GM12878 (cell line): ENCODE results near the gene TDRD3. TPM values are rescaled to one million over a fixed set of nuclear protein-coding genes. Genes with fewer than 3 reads are reported as not detected.

Experiments
- ATAC-seq: fragments of 200-7000 bp; cut with Tn5 transposase; 3 replicates; pipeline ENCODE4 v1.9.1; 2020; ENCODE audit warnings: mild to moderate bottlenecking, moderate library complexity
- BruUV-seq: library from RNA; stranded (reverse); fragments of 400-500 nt; replicated peaks from 2 replicates; lab custom pipeline; 2021; lab: Mats Ljungman, UMichigan
- CTCF ChIA-PET: fragments of 300-600 bp; sonication (Branson Sonifier 250); formaldehyde crosslinking; extraction: SDS; loops from one replicate; lab custom pipeline; 2021; ENCODE audit warnings: inconsistent platforms; lab: Yijun Ruan, JAX
- POLR2A ChIA-PET: fragments of 350-600 bp; formaldehyde crosslinking; extraction: SDS; loops from one replicate; lab custom pipeline; 2021; ENCODE audit warnings: inconsistent platforms; lab: Charles Lee
- RAD21 ChIA-PET: fragments of 300-600 bp; sonication (Branson Sonifier 250); formaldehyde crosslinking; loops from one replicate; lab custom pipeline; 2023; ENCODE audit warnings: antibody characterized with exemption; ENCODE audit not compliant: unreplicated experiment; lab: Charles Lee
- SMC1A ChIA-PET: fragments of 300-600 bp; sonication (Branson Sonifier 250); formaldehyde crosslinking; loops from one replicate; lab custom pipeline; 2023; ENCODE audit not compliant: unreplicated experiment, uncharacterized antibody; lab: Charles Lee
- DNase-seq: peaks from one replicate; pipeline ENCODE4 v3.0.0-alpha.2; 2011; ENCODE audit warnings: low read depth, low spot score
- FAIRE-seq: peaks from 3 replicates; lab custom pipeline; 2011; peaks lifted over from hg19 to GRCh38; lab: Jason Lieb, UNC
- H2AFZ ChIP-seq: 2 replicates; pipeline ENCODE4 v1.6.0; 2011; ENCODE audit warnings: low read depth, low read length, control low read depth; ENCODE audit not compliant: control insufficient read depth
- H3K27ac ChIP-seq: 2 replicates; pipeline ENCODE4 v1.5.1; 2011; ENCODE audit warnings: control low read depth; ENCODE audit not compliant: control insufficient read depth, insufficient read depth
- H3K27me3 ChIP-seq, 2 experiments: replicated peaks in 1 of 2; 2 replicates each; pipeline versions ENCODE4 v1.6.0 to v1.6.1; 2011; ENCODE audit warnings: low read length in 1 of 2; ENCODE audit not compliant: control insufficient read depth in 2 of 2, insufficient read depth in 2 of 2
- H3K36me3 ChIP-seq, 2 experiments: 2 replicates each; pipeline ENCODE4 v1.5.1; 2011; ENCODE audit warnings: low read length in 1 of 2; ENCODE audit not compliant: control insufficient read depth in 2 of 2, insufficient read depth in 2 of 2
- H3K4me1 ChIP-seq: 2 replicates; pipeline ENCODE4 v1.6.1; 2011; ENCODE audit warnings: mild to moderate bottlenecking, low read length, moderate library complexity, mixed read lengths; ENCODE audit not compliant: control insufficient read depth, insufficient read depth
- H3K4me2 ChIP-seq: 2 replicates; pipeline ENCODE4 v1.6.0; 2011; ENCODE audit warnings: control low read depth; ENCODE audit not compliant: control insufficient read depth, insufficient read depth
- H3K4me3 ChIP-seq: fragments of 200-600 bp; sonication (generic); 2 replicates; pipeline ENCODE4 v1.5.1; 2016
- H3K79me2 ChIP-seq: 2 replicates; pipeline ENCODE4 v1.6.0; 2011; ENCODE audit warnings: low read length; ENCODE audit not compliant: control insufficient read depth, insufficient read depth
- H3K9ac ChIP-seq: 2 replicates; pipeline ENCODE4 v1.8.0; 2011; ENCODE audit warnings: low read length, control low read depth, mixed read lengths; ENCODE audit not compliant: control insufficient read depth, insufficient read depth
- H3K9me3 ChIP-seq: replicated peaks from 3 replicates; pipeline ENCODE4 v1.5.1; 2011; ENCODE audit warnings: mild to moderate bottlenecking, low read length; ENCODE audit not compliant: control insufficient read depth, insufficient read depth
- H4K20me1 ChIP-seq: 2 replicates; pipeline ENCODE4 v1.6.0; 2011; ENCODE audit not compliant: control insufficient read depth, insufficient read depth
- ATF3 ChIP-seq: IDR thresholded peaks from 2 replicates; pipeline ENCODE4 v1.6.1; 2011; ENCODE audit warnings: low read depth, mild to moderate bottlenecking, low read length, moderate library complexity, borderline replicate concordance; ENCODE audit errors: extremely low read depth
- BCL11A ChIP-seq: IDR thresholded peaks from 2 replicates; pipeline ENCODE4 v1.6.1; 2011; ENCODE audit warnings: low read depth, low read length
- BMI1 ChIP-seq: fragments of 450-650 bp; IDR thresholded peaks from 2 replicates; pipeline ENCODE4 v1.6.1; 2016; ENCODE audit warnings: mild to moderate bottlenecking, moderate library complexity, borderline replicate concordance
- CBX3 ChIP-seq: fragments of 200-600 bp; sonication (generic); IDR thresholded peaks from 2 replicates; pipeline ENCODE4 v1.6.1; 2016; ENCODE audit warnings: low read depth, borderline replicate concordance
- HDGF ChIP-seq: fragments of 450-650 bp; IDR thresholded peaks from 2 replicates; pipeline ENCODE4 v1.6.1; 2016; ENCODE audit warnings: antibody characterized with exemption
- IKZF2 ChIP-seq, 2 experiments: fragments of 450-650 bp; IDR thresholded peaks; 2 replicates each; pipeline ENCODE4 v1.6.1; 2017; ENCODE audit warnings: mild to moderate bottlenecking in 2 of 2, moderate library complexity in 2 of 2
- KLF5 ChIP-seq: fragments of 450-650 bp; IDR thresholded peaks from 2 replicates; pipeline ENCODE4 v1.6.1; 2014; ENCODE audit warnings: mild to moderate bottlenecking; ENCODE audit not compliant: partially characterized antibody
- MTA2 ChIP-seq: fragments of 450-650 bp; IDR thresholded peaks from 2 replicates; pipeline ENCODE4 v1.6.1; 2016; ENCODE audit warnings: low read depth, mild to moderate bottlenecking, moderate library complexity
- MYC ChIP-seq: IDR thresholded peaks from 2 replicates; pipeline ENCODE4 v1.6.1; 2011; ENCODE audit warnings: mild to moderate bottlenecking, low read length, moderate library complexity, inconsistent platforms; ENCODE audit not compliant: insufficient read depth, insufficient replicate concordance, insufficient read length, severe bottlenecking
- PKNOX1 ChIP-seq: fragments of 450-650 bp; IDR thresholded peaks from 2 replicates; pipeline ENCODE4 v1.6.1; 2016; ENCODE audit warnings: mild to moderate bottlenecking
- PML ChIP-seq: IDR thresholded peaks from 2 replicates; pipeline ENCODE4 v1.6.1; 2012; ENCODE audit warnings: low read length, inconsistent platforms
- PRDM15 ChIP-seq: fragments of 450-650 bp; formaldehyde crosslinking; IDR thresholded peaks from 2 replicates; pipeline ENCODE4 v1.4.0; 2020; ENCODE audit warnings: mild to moderate bottlenecking, moderate library complexity
- SMARCA5 ChIP-seq: fragments of 450-650 bp; IDR thresholded peaks from 2 replicates; pipeline ENCODE4 v1.6.1; 2017; ENCODE audit warnings: mild to moderate bottlenecking
- YBX1 ChIP-seq: fragments of 450-650 bp; IDR thresholded peaks from 2 replicates; pipeline ENCODE4 v1.6.1; 2016; ENCODE audit warnings: antibody characterized with exemption
- ZBED1 ChIP-seq: IDR thresholded peaks from 2 replicates; pipeline ENCODE4 v1.6.1; 2016; ENCODE audit warnings: borderline replicate concordance
- ZBTB33 ChIP-seq: fragments of 450-650 bp; IDR thresholded peaks from 2 replicates; pipeline ENCODE4 v1.6.1; 2017; ENCODE audit warnings: mild to moderate bottlenecking
- WGBS: methylation state at CpG from one replicate; pipeline ENCODE4 v1.1.6; 2016; ENCODE audit warnings: low lambda C conversion rate; ENCODE audit not compliant: insufficient replicate concordance, insufficient coverage; ENCODE audit errors: missing lambda C conversion rate; 5-methylcytosine and 5-hydroxymethylcytosine counted together
- in situ Hi-C: fragments of 300-500 bp; cut with MboI; formaldehyde crosslinking; loops from 9 replicates; pipeline ENCODE4 v1.14.3; 2018; ENCODE audit warnings: mixed read lengths
- intact Hi-C: fragments of 100-400 bp; cut with micrococcal nuclease; formaldehyde crosslinking; loops from one replicate; pipeline ENCODE4 v1.14.2; 2022; ENCODE audit not compliant: unreplicated experiment
- polyA plus RNA-seq, 11 experiments: library from polyadenylated mRNA; depleted of rRNA in 4 of 11; unstranded in 6 of 11; stranded (reverse) in 5 of 11; fragments of >200 nt; fragmentation: Nextera tagmentation in 4 of 11; fragmentation: Illumina TruSeq in 1 of 11; extraction: Ambion mirVana in 4 of 11; extraction: Trizol in 1 of 11; gene quantifications; 1 replicate in 1 of 11; 2 replicates in 10 of 11; pipeline versions ENCODE4 v1.2.1 to v1.2.3, GENCODE V29; 2011 to 2016; ENCODE audit warnings: inconsistent platforms in 2 of 11, missing spikeins in 2 of 11, low read depth in 1 of 11
- total RNA-seq, 4 experiments: library from RNA; depleted of rRNA in 3 of 4; stranded (reverse); fragments of >200 nt in 3 of 4; fragmentation: Illumina TruSeq in 1 of 4; extraction: Trizol in 1 of 4; gene quantifications; 2 replicates each; pipeline versions ENCODE4 v1.2.1 to v1.2.3, GENCODE V29; 2013 to 2021

TDRD3 gene
- total and polyA plus RNA-seq, 10 of the 15 experiments (the other 5 are each of a cell fraction or from before 2014, with no cell fraction given), result 8.4 to 27.9 (median 15.8) TPM

GRCh38 chr13:60491531-60491930, 94.5 kb downstream of the TDRD3 start:
- CTCF ChIA-PET, result no interaction called here
- Histone ChIP-seq H4K20me1 (no peaks in the 10 kb centered on the region), H3K36me3 (no peaks in the 10 kb centered on the region; a peak in 2 of 4 replicates), H3K4me3 (no peak overlapping the region), H3K79me2 (no peaks in the 10 kb centered on the region), H2AFZ (no peak overlapping the region), H3K9me3 (no peaks in the 10 kb centered on the region; the same call in 1 of the 3 replicates), H3K27me3 (no peaks in the 10 kb centered on the region), H3K9ac (no peak overlapping the region), H3K4me2 (no peak overlapping the region), H3K4me1 (no peaks in the 10 kb centered on the region), H3K27ac (no peak overlapping the region)
- DNase-seq, result no peak
- in situ Hi-C loops, result no loop called here
- intact Hi-C loops, result no loop called here
- BruUV-seq, result no TSS peak
- no peak for ATAC-seq
- SMC1A ChIA-PET, result no interaction called here
- POLR2A ChIA-PET, result no interaction called here
- FAIRE-seq, result no peak
- RAD21 ChIA-PET, result no interaction called here
- 100% methylated on average over 1 of the region's 1 CpG for WGBS
- TF ChIP-seq KLF5 (no peak), CBX3 (no peak), BMI1 (no peak), SMARCA5 (no peak), YBX1 (no peak), HDGF (no peak), MTA2 (no peak), IKZF2 (IDR thresholded peaks at IDR 0.05) (no peak), PRDM15 (CRISPR knock-in tag) (no peak), PML (no peak), ATF3 (no peak), PKNOX1 (no peak), ZBED1 (no peak), ZBTB33 (no peak), BCL11A (no peak), MYC (no peak)
